HEK293 (cell line): Measurements from ENCODE around the gene SPTBN1.

ENCODE experiments used
- SP2 ChIP-seq: fragments of 450-650 bp; formaldehyde crosslinking; IDR thresholded peaks from 2 replicates; pipeline ENCODE4 v1.5.1; 2016; ENCODE audit warnings: missing biosample characterization, missing genetic modification characterization
- ZNF274 ChIP-seq, 2 experiments: fragments of 200-500 bp in 1 of 2; fragments of 450-650 bp in 1 of 2; sonication (Bioruptor generic) in 1 of 2; formaldehyde crosslinking in 1 of 2; IDR thresholded peaks; 2 replicates each; pipeline versions ENCODE4 v1.5.1 to v1.6.1; 2014 to 2016; ENCODE audit warnings: borderline replicate concordance in 1 of 2, inconsistent platforms in 1 of 2, low read length in 1 of 2, missing biosample characterization in 1 of 2, missing genetic modification characterization in 1 of 2
- ZNF530 ChIP-seq: fragments of 450-650 bp; formaldehyde crosslinking; IDR thresholded peaks from 2 replicates; pipeline ENCODE4 v1.5.1; 2016; ENCODE audit warnings: low read depth, missing biosample characterization, missing genetic modification characterization
- ZNF549 ChIP-seq: fragments of 450-650 bp; IDR thresholded peaks from 2 replicates; pipeline ENCODE4 v1.5.1; 2018; ENCODE audit warnings: missing biosample characterization, missing genetic modification characterization, mild to moderate bottlenecking, inconsistent platforms, moderate library complexity
- TF ChIP-seq, protein P1 (sequence below): fragments of 450-650 bp; formaldehyde crosslinking; IDR thresholded peaks from 2 replicates; pipeline ENCODE4 v1.5.1; 2016; ENCODE audit warnings: missing biosample characterization, missing genetic modification characterization

DNA sequence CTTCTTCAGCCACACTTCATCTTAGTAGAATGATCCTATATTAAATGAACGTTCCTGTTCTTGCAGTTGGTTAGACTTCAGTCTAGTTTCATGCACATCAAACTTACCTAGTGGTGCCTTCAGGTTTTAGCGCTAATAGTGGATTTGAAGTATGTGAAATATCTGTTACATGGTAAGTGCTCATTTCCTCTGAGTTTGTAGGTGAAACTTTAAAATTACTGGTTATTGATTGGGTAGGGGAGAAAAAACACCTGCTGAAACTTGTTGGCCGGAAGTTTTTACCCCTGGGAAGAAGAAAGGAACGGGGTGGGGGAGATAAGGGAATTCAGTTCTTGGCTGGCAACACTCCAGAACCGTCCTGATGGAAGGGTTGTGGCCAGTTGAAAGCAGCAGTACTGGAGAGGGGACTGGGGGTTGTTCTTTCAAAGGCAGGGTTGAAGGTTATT, 112.8 kb downstream of the SPTBN1 start:
- TF ChIP-seq ZNF530 = no peak
- TF ChIP-seq ZNF274 (IDR thresholded peaks at IDR 0.05; ENCODE audit: low read length) = no peak
- no peak for TF ChIP-seq ZNF274 (tag by site-specific recombination; IDR thresholded peaks at IDR 0.05; ENCODE audit: borderline replicate concordance)
- TF ChIP-seq, protein P1, sequence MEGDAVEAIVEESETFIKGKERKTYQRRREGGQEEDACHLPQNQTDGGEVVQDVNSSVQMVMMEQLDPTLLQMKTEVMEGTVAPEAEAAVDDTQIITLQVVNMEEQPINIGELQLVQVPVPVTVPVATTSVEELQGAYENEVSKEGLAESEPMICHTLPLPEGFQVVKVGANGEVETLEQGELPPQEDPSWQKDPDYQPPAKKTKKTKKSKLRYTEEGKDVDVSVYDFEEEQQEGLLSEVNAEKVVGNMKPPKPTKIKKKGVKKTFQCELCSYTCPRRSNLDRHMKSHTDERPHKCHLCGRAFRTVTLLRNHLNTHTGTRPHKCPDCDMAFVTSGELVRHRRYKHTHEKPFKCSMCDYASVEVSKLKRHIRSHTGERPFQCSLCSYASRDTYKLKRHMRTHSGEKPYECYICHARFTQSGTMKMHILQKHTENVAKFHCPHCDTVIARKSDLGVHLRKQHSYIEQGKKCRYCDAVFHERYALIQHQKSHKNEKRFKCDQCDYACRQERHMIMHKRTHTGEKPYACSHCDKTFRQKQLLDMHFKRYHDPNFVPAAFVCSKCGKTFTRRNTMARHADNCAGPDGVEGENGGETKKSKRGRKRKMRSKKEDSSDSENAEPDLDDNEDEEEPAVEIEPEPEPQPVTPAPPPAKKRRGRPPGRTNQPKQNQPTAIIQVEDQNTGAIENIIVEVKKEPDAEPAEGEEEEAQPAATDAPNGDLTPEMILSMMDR (tag by site-specific recombination) = no peak
- no peak for TF ChIP-seq SP2 (tag by site-specific recombination)
- TF ChIP-seq ZNF549 (tag by site-specific recombination) = no peak
